Cardiac muscle cell (in vitro differentiated cells and primary cell): ENCODE measurements around the gene NME8. TPM values are rescaled to one million over a fixed set of nuclear protein-coding genes. Genes with fewer than 3 reads are reported as not detected.

Source experiments
- DNase-seq, 2 donors: peaks; one replicate each; pipeline versions ENCODE4 v3.0.0 to v3.0.0-alpha.2; 2010 to 2017; ENCODE audit warnings: low read depth in 1 of 2, low spot score in 1 of 2
- H3K27ac ChIP-seq: fragments of 200-600 bp; sonication (generic); 2 replicates; pipeline ENCODE4 v1.5.1; 2016
- H3K27me3 ChIP-seq: fragments of 200-600 bp; sonication (generic); 2 replicates; pipeline ENCODE4 v1.6.0; 2016; ENCODE audit warnings: control low read depth
- H3K36me3 ChIP-seq: fragments of 200-600 bp; sonication (generic); 2 replicates; pipeline ENCODE4 v1.5.1; 2016; ENCODE audit warnings: control low read depth
- H3K4me1 ChIP-seq: fragments of 200-600 bp; sonication (generic); 2 replicates; pipeline ENCODE4 v1.8.1; 2017; ENCODE audit warnings: low read depth, mild to moderate bottlenecking, mixed run types
- H3K4me3 ChIP-seq: fragments of 200-600 bp; sonication (generic); 2 replicates; pipeline ENCODE4 v1.5.1; 2016; ENCODE audit warnings: mild to moderate bottlenecking
- H3K9me3 ChIP-seq: fragments of 200-600 bp; sonication (generic); 2 replicates; pipeline ENCODE4 v1.5.1; 2017; ENCODE audit warnings: low read depth, mild to moderate bottlenecking, control low read depth
- CTCF ChIP-seq: IDR thresholded peaks from 2 replicates; pipeline ENCODE4 v1.5.1; 2012; ENCODE audit warnings: low read depth, mild to moderate bottlenecking, low read length
- polyA plus RNA-seq: library from polyadenylated mRNA; unstranded; fragments of >200 nt; fragmentation: Nextera tagmentation; extraction: Ambion mirVana; gene quantifications from 2 replicates; pipeline ENCODE4 v1.2.1, GENCODE V29; 2016
- total RNA-seq: library from RNA; depleted of rRNA; stranded (reverse); fragments of >200 nt; gene quantifications from 2 replicates; pipeline ENCODE4 v1.2.3, GENCODE V29; 2016

The NME8 gene
- total and polyA plus RNA-seq, 2 experiments from 2014 or later = 0.06 TPM; not detected in 1

- no peak overlapping the region for H3K27ac ChIP-seq
- no peaks in the 10 kb centered on the region for H3K27me3 ChIP-seq
- no peak for TF ChIP-seq CTCF
- H3K4me3 ChIP-seq = no peak overlapping the region
- no peaks in the 10 kb centered on the region for H3K36me3 ChIP-seq
- no peak for DNase-seq
- no peaks in the 10 kb centered on the region for H3K4me1 ChIP-seq
- H3K9me3 ChIP-seq = no peaks in the 10 kb centered on the region
These were observed 23.4 kb upstream of the NME8 start for GRCh38 chr7:37825038-37825437.

DNA sequence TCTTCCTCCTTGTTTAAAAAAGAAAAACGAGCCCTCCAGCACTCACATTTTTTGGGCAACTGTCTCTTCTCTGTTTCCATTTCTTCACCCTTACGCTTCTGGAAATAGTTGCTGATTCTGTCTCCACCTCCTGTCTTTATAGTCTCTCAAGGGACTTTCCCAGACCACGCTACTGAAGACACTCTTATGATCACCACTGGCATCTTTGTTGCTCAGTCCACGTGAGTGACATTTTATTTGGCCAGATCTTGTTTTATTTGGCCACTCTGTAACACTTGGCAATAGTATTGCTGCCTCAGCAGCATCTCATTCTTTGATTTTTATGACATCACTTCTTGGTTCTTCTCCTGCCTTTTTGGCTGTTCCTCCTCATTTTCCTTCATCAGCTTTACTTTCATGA lies 21.6 kb upstream of the NME8 start:
- no peak overlapping the region for H3K4me3 ChIP-seq
- DNase-seq = no peak
- no peaks in the 10 kb centered on the region for H3K4me1 ChIP-seq
- no peaks in the 10 kb centered on the region for H3K27me3 ChIP-seq
- H3K9me3 ChIP-seq = no peaks in the 10 kb centered on the region
- no peak overlapping the region for H3K27ac ChIP-seq
- TF ChIP-seq CTCF = no peak
- H3K36me3 ChIP-seq = no peaks in the 10 kb centered on the region

DNA sequence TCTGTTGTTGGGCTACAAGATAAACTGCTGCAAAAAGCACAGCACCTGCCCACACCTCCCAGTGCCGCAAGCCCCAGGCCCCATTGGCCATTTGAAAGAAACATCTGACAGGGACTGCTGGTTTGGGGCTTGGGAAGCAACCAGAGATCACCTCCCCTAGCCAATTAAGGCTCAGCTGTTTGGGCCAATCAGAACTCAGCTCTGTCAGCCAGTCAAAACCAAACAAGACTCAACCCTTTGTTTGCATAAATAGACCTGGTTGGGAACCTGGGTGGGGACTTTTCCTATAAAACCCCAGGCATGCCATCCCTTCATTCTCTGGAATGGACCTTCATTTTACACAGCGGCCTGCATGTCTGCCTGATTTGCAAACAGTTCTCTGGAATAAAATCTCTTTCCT lies 17.2 kb upstream of the NME8 start:
- H3K9me3 ChIP-seq = no peaks in the 10 kb centered on the region
- H3K4me3 ChIP-seq = no peak overlapping the region
- DNase-seq = no peak
- no peak overlapping the region for H3K27ac ChIP-seq
- no peaks in the 10 kb centered on the region for H3K36me3 ChIP-seq
- no peaks in the 10 kb centered on the region for H3K27me3 ChIP-seq
- no peaks in the 10 kb centered on the region for H3K4me1 ChIP-seq
- no peak for TF ChIP-seq CTCF

DNA sequence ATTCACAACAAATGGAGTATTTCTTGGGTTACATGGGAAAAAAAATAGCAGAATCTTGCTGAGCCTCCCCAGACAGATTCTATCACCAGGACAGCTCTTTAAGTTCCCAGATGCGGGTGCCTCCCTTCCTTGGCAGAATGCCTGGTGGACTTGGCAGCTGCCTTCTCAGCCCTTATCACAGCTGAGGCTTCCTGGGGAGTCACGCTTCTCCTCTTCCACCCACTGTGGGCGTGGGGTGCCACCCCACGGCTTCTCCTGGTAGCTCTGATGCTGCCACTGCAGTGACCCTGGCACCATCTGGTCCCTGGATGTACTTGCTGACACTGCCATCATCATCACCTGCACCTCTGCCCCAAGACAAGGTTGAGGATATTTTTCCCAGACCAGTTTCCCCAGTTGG lies 16.2 kb upstream of the NME8 start:
- Histone ChIP-seq H3K36me3 (no peaks in the 10 kb centered on the region), H3K27ac (no peak overlapping the region), H3K9me3 (no peaks in the 10 kb centered on the region), H3K4me1 (no peaks in the 10 kb centered on the region), H3K27me3 (no peaks in the 10 kb centered on the region), H3K4me3 (no peak overlapping the region)
- DNase-seq = peak in 1 of 2 donors; percentile 87
- peak; percentile 20 for TF ChIP-seq CTCF

- peak; percentile 63 for TF ChIP-seq CTCF
- Histone ChIP-seq H3K9me3 (no peaks in the 10 kb centered on the region), H3K4me1 (no peaks in the 10 kb centered on the region), H3K4me3 (no peak overlapping the region), H3K36me3 (no peaks in the 10 kb centered on the region), H3K27me3 (no peaks in the 10 kb centered on the region), H3K27ac (no peak overlapping the region)
- DNase-seq = peak; percentile 65 to 71
These were observed 15.1 kb upstream of the NME8 start for GRCh38 chr7:37833107-37833817.

DNA sequence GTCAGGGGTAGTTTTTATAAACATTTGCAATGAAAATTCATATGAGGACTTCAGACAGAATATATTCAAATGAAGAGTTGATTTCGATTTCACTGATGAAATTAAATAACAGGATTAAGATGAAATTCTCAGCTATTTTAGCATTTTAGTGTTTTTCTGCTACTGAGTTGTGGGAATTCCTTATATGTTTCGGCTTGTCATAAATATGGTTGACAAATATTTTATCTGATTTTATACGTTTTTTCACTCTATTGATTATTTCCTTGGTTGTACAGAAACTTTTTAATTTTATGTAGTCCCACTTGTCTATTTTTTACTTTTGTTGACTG lies 14.6 kb upstream of the NME8 start:
- Histone ChIP-seq H3K4me3 (no peak overlapping the region), H3K27me3 (no peaks in the 10 kb centered on the region), H3K4me1 (no peaks in the 10 kb centered on the region), H3K36me3 (no peaks in the 10 kb centered on the region), H3K27ac (no peak overlapping the region), H3K9me3 (no peaks in the 10 kb centered on the region)
- no peak for TF ChIP-seq CTCF
- no peak for DNase-seq
